HL-60 (cell line): ENCODE measurements around the gene LRRC52.
"Not testable (repeated sequence)": the region's sequence is repeated elsewhere in the genome, so short reads cannot be mapped to it uniquely, and the experiment has no call there.

Experiments used
- DNase-seq, 2 experiments: peaks; one replicate each; pipeline ENCODE4 v3.0.0-alpha.2; 2010 to 2020; ENCODE audit warnings: low read depth in 1 of 2, low spot score in 1 of 2
- H3K27ac ChIP-seq: fragments of 250-450 bp; sonication (Bioruptor Pico); replicated peaks from 2 replicates; pipeline ENCODE4 v1.5.1; 2020; ENCODE audit warnings: mild to moderate bottlenecking, moderate library complexity
- H3K27me3 ChIP-seq: fragments of 250-450 bp; sonication (Bioruptor Pico); 2 replicates; pipeline ENCODE4 v1.5.1; 2021; ENCODE audit warnings: mild to moderate bottlenecking, moderate library complexity; ENCODE audit not compliant: insufficient read depth, poor library complexity, severe bottlenecking
- H3K4me3 ChIP-seq: replicated peaks from 2 replicates; pipeline ENCODE4 v1.5.1; 2011; ENCODE audit warnings: mild to moderate bottlenecking, control low read depth, low read length; ENCODE audit not compliant: insufficient read depth
- CTCF ChIP-seq: IDR thresholded peaks from one replicate; pipeline ENCODE4 v1.5.1; 2011; ENCODE audit warnings: low read length, control low read depth, inconsistent platforms; ENCODE audit not compliant: insufficient read depth
- GABPA ChIP-seq: IDR thresholded peaks from 2 replicates; pipeline ENCODE4 v1.6.1; 2012; ENCODE audit warnings: low read depth
- POLR2AphosphoS5 ChIP-seq: IDR thresholded peaks from 2 replicates; pipeline ENCODE4 v1.6.1; 2012; ENCODE audit warnings: low read depth
- REST ChIP-seq: IDR thresholded peaks from 2 replicates; pipeline ENCODE4 v1.6.1; 2012; ENCODE audit warnings: low read depth; ENCODE audit not compliant: insufficient replicate concordance
- SPI1 ChIP-seq: IDR thresholded peaks from 2 replicates; pipeline ENCODE4 v1.6.1; 2012; ENCODE audit warnings: low read depth, mild to moderate bottlenecking, borderline replicate concordance

The LRRC52 gene

GRCh38 chr1:165605246-165605645 is 61.4 kb downstream of the LRRC52 start:
- DNase-seq: no peak
- TF ChIP-seq CTCF (no peak), GABPA (no peak), POLR2AphosphoS5 (no peak), SPI1 (no peak)

GRCh38 chr1:165606676-165607075 is 62.9 kb downstream of the LRRC52 start:
- not testable (repeated sequence) for H3K4me3 ChIP-seq, H3K27ac ChIP-seq, DNase-seq, H3K27me3 ChIP-seq

More at GRCh38 chr1:165605246-165605645, 61.4 kb downstream of the LRRC52 start:
- H3K4me3 ChIP-seq: no peak overlapping the region
- H3K27me3 ChIP-seq: no peaks in the 10 kb centered on the region
- H3K27ac ChIP-seq: no peak overlapping the region

GRCh38 chr1:165610866-165611265 is 67.1 kb downstream of the LRRC52 start:
- TF ChIP-seq POLR2AphosphoS5 (no peak), REST (no peak), SPI1 (no peak), CTCF (no peak)
- Histone ChIP-seq H3K4me3 (no peak overlapping the region), H3K27ac (no peak overlapping the region), H3K27me3 (no peaks in the 10 kb centered on the region)
- DNase-seq: no peak

GRCh38 chr1:165612062-165612461 is 68.3 kb downstream of the LRRC52 start:
- H3K4me3 ChIP-seq: no peak overlapping the region
- no peak for TF ChIP-seq GABPA
- no peak for TF ChIP-seq CTCF
- no peak for TF ChIP-seq POLR2AphosphoS5
- no peak for TF ChIP-seq SPI1
- TF ChIP-seq REST: no peak
- DNase-seq: no peak
- no peak overlapping the region for H3K27ac ChIP-seq
- no peaks in the 10 kb centered on the region for H3K27me3 ChIP-seq
